HCT116 (cell line): Measurements from ENCODE around the gene ARHGEF10L. TPM values are rescaled to one million over a fixed set of nuclear protein-coding genes. Genes with fewer than 3 reads are reported as not detected.

Experiments used
- ATAC-seq: fragments of 200-7000 bp; cut with Tn5 transposase; 2 replicates; pipeline ENCODE4 v1.9.1; 2020; ENCODE audit warnings: mild to moderate bottlenecking, moderate library complexity
- BruUV-seq: library from RNA; stranded (reverse); fragments of 400-500 nt; replicated peaks from 2 replicates; lab custom pipeline; 2021; lab: Mats Ljungman, UMichigan
- CTCF ChIA-PET: fragments of 300-600 bp; sonication (Branson Sonifier 250); formaldehyde crosslinking; loops from one replicate; lab custom pipeline; 2021; ENCODE audit warnings: antibody characterized with exemption; lab: Charles Lee
- POLR2A ChIA-PET: fragments of 300-600, 350-600 bp; sonication (Branson Sonifier 250); formaldehyde crosslinking; loops from one replicate; lab custom pipeline; 2021; ENCODE audit warnings: antibody characterized with exemption; lab: Charles Lee
- RAD21 ChIA-PET, 2 experiments: fragments of 300-600 bp; sonication (Branson Sonifier 250); formaldehyde crosslinking; loops; one replicate each; lab custom pipeline; 2023; ENCODE audit warnings: low total read pairs in 2 of 2; ENCODE audit not compliant: uncharacterized antibody in 2 of 2, unreplicated experiment in 2 of 2, low non-redundant PET in 1 of 2; lab: Charles Lee
- DNase-seq: peaks from one replicate; pipeline ENCODE4 v3.0.0-alpha.2; 2010; ENCODE audit warnings: low read depth, low spot score
- H2AFZ ChIP-seq: fragments of 200-600 bp; shearing (Covaris generic), sonication (generic); 2 replicates; pipeline ENCODE4 v1.6.1; 2017; ENCODE audit warnings: low read depth, mixed run types, mixed read lengths, antibody characterized with exemption, low read length; ENCODE audit not compliant: poor library complexity, severe bottlenecking
- H3K27ac ChIP-seq: 2 replicates; pipeline ENCODE4 v1.5.1; 2012; ENCODE audit warnings: low read depth, low read length
- H3K27me3 ChIP-seq: fragments of 200-600 bp; sonication (generic); 2 replicates; pipeline ENCODE4 v1.6.1; 2016; ENCODE audit warnings: mixed run types, low read length, mixed read lengths; ENCODE audit not compliant: insufficient read depth
- H3K36me3 ChIP-seq, 2 experiments: fragments of 200-500 bp in 1 of 2; fragments of 200-600 bp in 1 of 2; sonication (Bioruptor generic) in 1 of 2; sonication (generic) in 1 of 2; 2 replicates each; pipeline versions ENCODE4 v1.5.1 to v1.6.1; 2014 to 2016; ENCODE audit warnings: low read length in 2 of 2, inconsistent platforms in 1 of 2, mixed read lengths in 1 of 2, mixed run types in 1 of 2; ENCODE audit not compliant: insufficient read depth in 2 of 2, control insufficient read depth in 1 of 2
- H3K4me1 ChIP-seq, 2 experiments: fragments of 200-600 bp in 1 of 2; sonication (generic) in 1 of 2; 2 replicates each; pipeline versions ENCODE4 v1.5.1 to v1.6.1; 2012 to 2017; ENCODE audit warnings: low read length in 2 of 2, inconsistent platforms in 1 of 2, mild to moderate bottlenecking in 1 of 2, mixed read lengths in 1 of 2, mixed run types in 1 of 2, moderate library complexity in 1 of 2; ENCODE audit not compliant: insufficient read depth in 2 of 2, control insufficient read depth in 1 of 2
- H3K4me2 ChIP-seq: fragments of 200-600 bp; sonication (generic); 2 replicates; pipeline ENCODE4 v1.6.1; 2017; ENCODE audit warnings: mixed run types, low read length, mixed read lengths
- H3K4me3 ChIP-seq, 2 experiments: fragments of 200-600 bp in 1 of 2; sonication (generic) in 1 of 2; replicated peaks in 1 of 2; 2 replicates each; pipeline ENCODE4 v1.5.1; 2011 to 2016; ENCODE audit warnings: low read length in 2 of 2, control low read depth in 1 of 2, low read depth in 1 of 2, mild to moderate bottlenecking in 1 of 2, mixed read lengths in 1 of 2, mixed run types in 1 of 2
- H3K79me2 ChIP-seq: fragments of 200-600 bp; sonication (generic); 2 replicates; pipeline ENCODE4 v1.6.1; 2017; ENCODE audit warnings: mild to moderate bottlenecking, mixed run types, low read length, moderate library complexity, mixed read lengths; ENCODE audit not compliant: insufficient read depth
- H3K9ac ChIP-seq: fragments of 200-600 bp; sonication (generic); 2 replicates; pipeline ENCODE4 v1.6.1; 2016; ENCODE audit warnings: low read length, mixed read lengths
- H3K9me2 ChIP-seq: fragments of 200-600 bp; sonication (generic), shearing (Covaris generic); 2 replicates; pipeline ENCODE4 v1.6.1; 2017; ENCODE audit warnings: mixed run types, mild to moderate bottlenecking, moderate library complexity; ENCODE audit not compliant: insufficient read depth
- H3K9me3 ChIP-seq, 2 experiments: fragments of 200-500 bp in 1 of 2; fragments of 200-600 bp in 1 of 2; sonication (Bioruptor generic) in 1 of 2; sonication (generic) in 1 of 2; 2 replicates each; pipeline ENCODE4 v1.6.1; 2014 to 2017; ENCODE audit warnings: low read length in 2 of 2, mixed read lengths in 2 of 2, inconsistent platforms in 1 of 2, low read depth in 1 of 2, mild to moderate bottlenecking in 1 of 2, mixed run types in 1 of 2, moderate library complexity in 1 of 2; ENCODE audit not compliant: control insufficient read depth in 1 of 2, insufficient read depth in 1 of 2
- H4K20me1 ChIP-seq: fragments of 200-600 bp; sonication (generic), shearing (Covaris generic); 2 replicates; pipeline ENCODE4 v1.6.1; 2017; ENCODE audit warnings: mixed run types, mild to moderate bottlenecking, moderate library complexity; ENCODE audit not compliant: insufficient read depth
- ATF3 ChIP-seq: IDR thresholded peaks from 2 replicates; pipeline ENCODE4 v1.6.1; 2012
- CBX3 ChIP-seq: IDR thresholded peaks from 2 replicates; pipeline ENCODE4 v1.6.1; 2012; ENCODE audit warnings: low read depth
- CTCF ChIP-seq, 3 experiments: fragments of 200-600 bp in 1 of 3; sonication (generic) in 1 of 3; IDR thresholded peaks in 2 of 3; conservative IDR thresholded peaks in 1 of 3; 2 replicates each; pipeline ENCODE4 v1.5.1; 2012 to 2017; ENCODE audit warnings: low read depth in 2 of 3, low read length in 2 of 3, antibody characterized with exemption in 1 of 3, borderline replicate concordance in 1 of 3, control low read depth in 1 of 3, mild to moderate bottlenecking in 1 of 3, mixed read lengths in 1 of 3, mixed run types in 1 of 3, moderate library complexity in 1 of 3; ENCODE audit not compliant: insufficient read depth in 1 of 3
- EGR1 ChIP-seq: IDR thresholded peaks from 2 replicates; pipeline ENCODE4 v1.6.1; 2012; ENCODE audit warnings: low read depth
- ELF1 ChIP-seq: IDR thresholded peaks from 2 replicates; pipeline ENCODE4 v1.6.1; 2012; ENCODE audit warnings: low read depth, borderline replicate concordance
- EZH2 ChIP-seq: fragments of 200-600 bp; sonication (generic); IDR thresholded peaks from 2 replicates; pipeline ENCODE4 v1.6.1; 2017; ENCODE audit warnings: antibody characterized with exemption, mixed run types
- EZH2phosphoT487 ChIP-seq: fragments of 200-600 bp; IDR thresholded peaks from 2 replicates; pipeline ENCODE4 v1.6.1; 2018; ENCODE audit warnings: antibody characterized with exemption, borderline replicate concordance
- FOSL1 ChIP-seq: IDR thresholded peaks from 2 replicates; pipeline ENCODE4 v1.6.1; 2012; ENCODE audit warnings: low read depth
- JUND ChIP-seq: IDR thresholded peaks from 2 replicates; pipeline ENCODE4 v1.6.1; 2012
- POLR2AphosphoS5 ChIP-seq: IDR thresholded peaks from 2 replicates; pipeline ENCODE4 v1.6.1; 2011; ENCODE audit warnings: mild to moderate bottlenecking, low read depth, low read length, moderate library complexity
- RAD21 ChIP-seq: IDR thresholded peaks from 2 replicates; pipeline ENCODE4 v1.6.1; 2012; ENCODE audit warnings: low read depth, mild to moderate bottlenecking
- REST ChIP-seq: IDR thresholded peaks from 2 replicates; pipeline ENCODE4 v1.6.1; 2012; ENCODE audit warnings: low read depth
- SIN3A ChIP-seq: IDR thresholded peaks from 2 replicates; pipeline ENCODE4 v1.6.1; 2012; ENCODE audit warnings: low read depth
- SP1 ChIP-seq: IDR thresholded peaks from 2 replicates; pipeline ENCODE4 v1.6.1; 2012; ENCODE audit warnings: low read depth
- SRF ChIP-seq: IDR thresholded peaks from 2 replicates; pipeline ENCODE4 v1.6.1; 2012; ENCODE audit warnings: low read depth
- TCF7L2 ChIP-seq: IDR thresholded peaks from 2 replicates; pipeline ENCODE4 v1.7.0; 2011; ENCODE audit warnings: borderline replicate concordance, inconsistent platforms; ENCODE audit not compliant: insufficient read depth, insufficient read length; ENCODE audit errors: extremely low read depth
- YY1 ChIP-seq: IDR thresholded peaks from 2 replicates; pipeline ENCODE4 v1.6.1; 2011; ENCODE audit warnings: low read length, low read depth, moderate library complexity, mild to moderate bottlenecking; ENCODE audit not compliant: insufficient replicate concordance; ENCODE audit errors: extremely low read depth
- ZFX ChIP-seq: fragments of 450-650 bp; IDR thresholded peaks from 2 replicates; pipeline ENCODE4 v1.6.1; 2017
- ZNF274 ChIP-seq: fragments of 200-500 bp; sonication (Bioruptor generic); IDR thresholded peaks from 2 replicates; pipeline ENCODE4 v1.6.1; 2014; ENCODE audit warnings: mild to moderate bottlenecking, low read depth, low read length, inconsistent platforms
- intact Hi-C: fragments of 100-400 bp; cut with micrococcal nuclease; formaldehyde crosslinking; loops from 2 replicates; pipeline ENCODE4 v1.10.0; 2022
- total RNA-seq: library from RNA; stranded (reverse); gene quantifications from one replicate; pipeline ENCODE4 v1.2.1, GENCODE V29; 2021; ENCODE audit not compliant: unreplicated experiment

ARHGEF10L gene
- total RNA-seq, 1 experiment from 2014 or later = 14.7 TPM

- no peak for TF ChIP-seq ZFX
- no peak for TF ChIP-seq SP1
- TF ChIP-seq YY1 = no peak
- TF ChIP-seq SRF = no peak
Observed at GRCh38 chr1:17630048-17630830, 90.7 kb downstream of the ARHGEF10L start (continued).

- Histone ChIP-seq H3K27me3 (no peaks in the 10 kb centered on the region), H3K36me3 (no peaks in the 10 kb centered on the region), H3K79me2 (no peaks in the 10 kb centered on the region), H3K9me3 (no peaks in the 10 kb centered on the region), H3K9me2 (no peaks in the 10 kb centered on the region), H3K4me1 (peaks cover 0 to 4% of the 10 kb centered on the region in 2 experiments; a peak in 2 of 4 replicates)
- DNase-seq (no peak), ATAC-seq (no peak)
- RAD21 ChIA-PET = no interaction called here
- intact Hi-C loops = no loop called here
- no TSS peak for BruUV-seq
- TF ChIP-seq ELF1 = no peak
- TF ChIP-seq YY1 = no peak
- no peak for TF ChIP-seq EZH2
- TF ChIP-seq CBX3 = no peak
- TF ChIP-seq ZFX = no peak
- no peak for TF ChIP-seq ATF3
- no peak for TF ChIP-seq ZNF274
- TF ChIP-seq SRF = no peak
- TF ChIP-seq SP1 = no peak
- no peak for TF ChIP-seq RAD21
- TF ChIP-seq JUND = no peak
- TF ChIP-seq POLR2AphosphoS5 = no peak
- TF ChIP-seq REST = no peak
- no peak for TF ChIP-seq TCF7L2
- no peak for TF ChIP-seq CTCF (IDR thresholded peaks at IDR 0.05 in 2 of 3, conservative IDR thresholded peaks at IDR 0.05 in 1 of 3; ENCODE audit: borderline replicate concordance in 1 of 3, insufficient read depth in 1 of 3, low read depth in 2 of 3, low read length in 2 of 3)
- no peak for TF ChIP-seq EZH2phosphoT487
- TF ChIP-seq SIN3A = no peak
- no peak for TF ChIP-seq EGR1
- TF ChIP-seq FOSL1 = no peak
- TF ChIP-seq, all 23 proteins: peak for 0
- H3K4me2 ChIP-seq = no peak overlapping the region
- H4K20me1 ChIP-seq = no peaks in the 10 kb centered on the region
- no peak overlapping the region for H2AFZ ChIP-seq
- CTCF ChIA-PET = no interaction called here
- H3K27ac ChIP-seq = no peak overlapping the region
- no peak overlapping the region for H3K9ac ChIP-seq
- H3K4me3 ChIP-seq = no peak overlapping the region
- POLR2A ChIA-PET = no interaction called here
Observed at GRCh38 chr1:17630986-17631385, 91.5 kb downstream of the ARHGEF10L start.
